T47D (cell line): ENCODE results near the gene GDF15.

Source experiments
- DNase-seq, 2 experiments: peaks; one replicate each; pipeline versions ENCODE4 v3.0.0 to v3.0.0-alpha.2; 2011 to 2012; ENCODE audit warnings: low read depth in 1 of 2, low spot score in 1 of 2
- JUND ChIP-seq: IDR thresholded peaks from 2 replicates; pipeline ENCODE4 v1.6.1; 2012; ENCODE audit warnings: low read depth
- in situ Hi-C: cut with HindIII; loops from 2 replicates; pipeline ENCODE4 v1.10.0; 2016; ENCODE audit warnings: low sequenced_read_pairs, low pct_unique_long_range_greater_than_20kb

GDF15 gene

GRCh38 chr19:18435842-18436670 is 50.1 kb downstream of the GDF15 start:
- no peak for TF ChIP-seq JUND
- no peak for DNase-seq
- in situ Hi-C loops = no loop called here

GRCh38 chr19:18436671-18437490 is 50.9 kb downstream of the GDF15 start:
- peak; percentile 79 to 80 for DNase-seq
- in situ Hi-C loops = no loop called here
- TF ChIP-seq JUND = no peak

GRCh38 chr19:18437491-18438330 is 51.8 kb downstream of the GDF15 start, which contains the start of gene ISYNA1:
Gene ISYNA1, minus strand, starts transcription at chr19:18438133. Its CDS starts 154 bp downstream, at chr19:18437979.
- in situ Hi-C loops = no loop called here
- DNase-seq = peak; percentile 82 to 85
- TF ChIP-seq JUND = no peak

- in situ Hi-C loops = no loop called here
- peak; percentile 61 to 87 for DNase-seq
- TF ChIP-seq JUND = no peak
These were observed 52.5 kb downstream of the GDF15 start for GRCh38 chr19:18438331-18439024.
